Stimulated activated CD4-positive, alpha-beta T cell treated with anti-CD3 and anti-CD28 coated beads, Interleukin-1b, Interleukin-23, amount 100 ng/mL, for 4 hours (primary cell): ENCODE measurements around the gene CHST8.
"Not testable (repeated sequence)": the region's sequence is repeated elsewhere in the genome, so short reads cannot be mapped to it uniquely, and the experiment has no call there.

Source experiments
- DNase-seq, 2 donors: peaks; one replicate each; pipeline ENCODE4 v3.0.0-alpha.2; 2020; ENCODE audit warnings: low read depth in 2 of 2

Gene CHST8

DNA sequence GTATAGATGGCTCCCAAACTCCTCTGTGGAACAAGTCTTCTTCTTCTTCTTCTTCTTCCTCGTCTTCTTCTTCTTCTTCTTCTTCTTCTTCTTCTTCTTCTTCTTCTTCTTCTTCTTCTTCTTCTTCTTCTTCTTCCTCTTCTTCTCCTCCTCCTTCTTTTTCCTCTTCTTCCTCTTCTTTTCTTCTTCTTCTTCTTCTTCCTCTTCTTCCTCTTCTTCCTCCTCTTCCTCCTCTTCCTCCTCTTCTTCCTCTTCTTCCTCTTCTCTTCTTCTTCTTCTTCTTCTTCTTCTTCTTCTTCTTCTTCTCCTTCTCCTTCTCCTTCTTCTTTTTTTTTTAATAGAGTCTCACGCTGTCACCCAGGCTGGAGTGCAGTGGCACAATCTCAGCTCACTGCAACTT is 3.4 kb upstream of the CHST8 start:
- not testable (repeated sequence) for DNase-seq

GRCh38 chr19:33618884-33619283 is 2.9 kb upstream of the CHST8 start:
- no peak for DNase-seq

DNA sequence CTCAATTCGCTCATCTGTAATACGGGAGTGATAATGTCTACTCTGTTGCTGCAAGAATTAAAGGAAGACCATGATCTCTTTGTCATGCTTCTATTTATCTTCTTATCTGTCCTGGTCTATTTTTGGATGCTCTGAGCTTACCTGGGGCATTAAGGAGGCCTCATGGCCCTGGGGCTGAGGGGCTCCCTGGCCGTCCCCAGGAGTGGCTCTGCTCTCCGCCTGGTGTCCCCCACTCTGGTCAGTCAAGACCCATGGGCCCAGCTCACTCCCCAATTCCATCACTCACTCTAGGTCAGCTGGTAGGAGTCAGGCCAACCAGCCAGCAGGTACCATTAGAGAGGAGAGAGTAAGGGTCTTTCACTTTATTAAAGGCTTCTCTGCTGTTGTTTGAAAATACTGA is 1.1 kb upstream of the CHST8 start:
- no peak for DNase-seq

DNA sequence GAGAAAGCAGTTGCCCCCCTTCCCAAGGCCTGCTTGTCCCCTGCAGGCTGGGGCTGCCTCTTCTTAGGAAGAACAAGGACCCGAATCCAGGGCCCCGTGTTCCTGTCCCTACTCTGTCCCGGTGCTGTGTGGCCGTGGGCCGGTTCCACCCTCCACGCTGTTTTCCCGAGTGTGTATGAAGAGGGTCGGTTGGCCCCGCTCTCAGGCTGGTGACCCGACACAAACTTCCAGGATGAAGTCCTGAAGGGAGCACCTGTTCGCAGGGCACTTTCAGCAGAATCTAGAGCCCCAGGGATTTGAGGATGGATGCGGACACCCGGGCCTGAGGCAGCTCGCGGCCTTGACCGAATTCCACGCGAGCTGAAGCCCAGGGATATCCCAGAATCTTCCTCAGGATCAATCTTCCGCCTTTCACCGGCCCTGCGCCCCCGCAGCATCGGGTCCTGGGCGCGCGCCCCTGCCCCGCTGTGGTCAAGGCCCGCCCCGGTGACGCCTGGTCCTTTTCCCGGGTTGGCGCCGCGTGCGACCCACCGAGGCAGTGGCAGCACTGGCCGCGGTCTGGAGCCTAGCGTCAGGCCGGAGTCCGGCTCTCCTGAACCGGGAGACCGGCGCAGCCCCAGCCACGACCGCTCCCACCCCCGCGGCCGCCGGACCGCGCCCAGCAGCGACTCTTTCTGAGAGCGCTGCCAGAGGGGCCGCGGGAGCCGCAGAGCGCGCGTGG is 528 bp upstream of the CHST8 start:
- DNase-seq: no peak

DNA sequence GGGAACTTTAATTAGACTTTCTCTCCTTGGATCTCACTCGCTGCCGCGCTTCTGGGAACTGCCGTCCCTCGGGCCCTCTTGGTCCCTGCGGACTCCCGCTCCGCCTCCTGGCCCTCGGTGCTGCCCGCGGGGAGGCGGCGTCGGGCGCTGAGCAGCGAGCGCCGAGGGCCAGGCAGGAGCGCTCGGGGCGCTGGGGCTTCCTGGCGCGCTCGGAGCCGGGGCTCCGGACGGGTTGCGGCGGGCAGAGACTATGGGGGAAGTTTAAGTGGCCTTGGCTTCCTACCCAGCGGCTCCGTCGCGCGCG is 704 bp downstream of the CHST8 start:
- no peak for DNase-seq

- no peak for DNase-seq
Measured at GRCh38 chr19:33622809-33623511, 1.2 kb downstream of the CHST8 start.

DNA sequence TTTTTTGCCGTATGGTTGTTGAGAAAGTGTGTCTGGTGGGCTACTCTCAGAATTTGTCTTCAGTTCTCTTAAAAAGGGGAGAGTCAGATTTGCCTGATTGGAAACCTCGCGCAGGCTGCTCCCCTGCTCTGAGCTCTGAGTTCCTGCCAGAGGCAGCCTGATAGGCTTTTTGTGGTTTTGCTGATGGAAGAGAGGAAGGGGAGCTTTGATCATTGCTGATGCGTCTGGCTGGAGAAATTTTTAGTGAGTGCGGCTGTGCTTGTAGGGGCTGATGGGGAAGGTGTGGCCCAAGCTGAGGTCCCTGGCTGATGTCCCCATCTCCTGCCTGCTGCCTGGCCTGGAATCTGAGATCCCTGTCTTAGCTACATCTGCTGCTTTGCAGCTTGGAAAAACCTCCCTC is 2.8 kb downstream of the CHST8 start:
- no peak for DNase-seq

GRCh38 chr19:33627526-33627925 is 5.8 kb downstream of the CHST8 start:
- DNase-seq: no peak

- no peak for DNase-seq
Measured at GRCh38 chr19:33627962-33628839, 6.4 kb downstream of the CHST8 start.

DNA sequence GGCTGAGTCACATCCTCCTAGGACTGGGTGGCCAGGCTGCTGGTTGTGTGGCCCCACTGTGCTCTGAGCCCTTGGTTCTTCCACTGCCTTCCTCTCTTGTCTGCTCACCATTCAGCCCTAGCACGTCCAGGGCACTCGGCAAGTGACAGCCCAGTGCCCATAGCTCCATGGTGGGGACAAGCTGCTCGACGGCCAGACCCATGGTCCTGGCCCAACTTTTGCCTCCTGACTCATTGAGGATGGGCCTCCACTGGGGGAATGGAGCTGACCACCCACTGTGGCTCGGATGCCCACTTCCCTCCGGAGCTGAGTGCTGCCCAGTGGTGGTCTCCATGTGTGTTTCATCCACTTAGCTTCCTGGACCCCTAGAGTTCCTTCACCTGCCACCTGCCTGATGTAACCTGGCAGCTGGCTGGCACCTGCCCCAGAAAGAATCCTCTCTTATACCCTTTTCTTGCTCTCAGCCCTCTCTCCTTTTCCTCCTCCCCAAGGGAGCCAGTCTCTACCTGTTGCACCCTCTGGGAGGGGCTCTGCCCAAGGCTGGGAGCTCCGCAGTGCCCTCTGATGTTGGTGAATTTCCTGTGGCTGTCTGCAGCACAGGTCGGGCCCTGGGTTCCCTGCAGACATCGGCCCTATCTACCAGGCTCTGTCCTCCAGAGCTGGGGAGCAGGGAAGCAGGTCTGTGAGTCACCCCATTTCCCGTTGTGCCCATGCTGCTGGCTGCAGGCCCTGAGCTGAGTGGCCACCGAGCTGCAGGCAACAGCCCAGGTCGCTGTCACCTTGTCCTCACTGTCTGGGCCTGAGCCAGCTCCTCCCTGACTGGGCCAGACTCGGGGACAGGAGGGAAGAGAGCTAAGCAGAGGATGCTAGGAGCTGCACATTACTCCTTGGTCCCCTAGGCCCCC is 7.4 kb downstream of the CHST8 start:
- no peak for DNase-seq

DNA sequence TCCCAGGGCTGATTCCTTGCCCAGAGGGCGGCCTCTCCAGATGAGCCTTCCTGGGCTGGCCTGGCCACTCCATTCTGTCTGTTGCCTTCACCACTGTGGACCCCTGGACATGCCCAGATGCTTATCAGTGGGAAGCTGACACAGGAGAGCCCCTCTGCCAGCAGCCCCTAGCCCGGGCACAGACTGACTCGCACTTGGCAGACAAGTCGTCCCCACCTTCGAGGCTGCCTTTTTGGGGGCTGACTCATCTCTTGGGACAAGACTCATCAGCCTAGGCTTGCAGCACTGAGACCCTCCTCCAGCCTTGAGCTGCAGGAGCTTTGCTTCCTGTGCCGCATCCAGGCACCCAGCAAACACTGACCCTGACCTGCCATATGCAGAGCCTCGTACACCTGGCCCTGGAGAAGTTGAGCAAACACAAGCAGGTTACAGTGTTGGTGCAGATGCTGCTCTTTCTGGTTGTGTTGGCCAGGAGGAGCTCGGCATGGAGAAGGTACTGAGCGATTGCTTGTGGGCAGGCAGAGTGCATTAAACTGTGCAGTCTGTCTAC is 8.1 kb downstream of the CHST8 start:
- DNase-seq: no peak

DNA sequence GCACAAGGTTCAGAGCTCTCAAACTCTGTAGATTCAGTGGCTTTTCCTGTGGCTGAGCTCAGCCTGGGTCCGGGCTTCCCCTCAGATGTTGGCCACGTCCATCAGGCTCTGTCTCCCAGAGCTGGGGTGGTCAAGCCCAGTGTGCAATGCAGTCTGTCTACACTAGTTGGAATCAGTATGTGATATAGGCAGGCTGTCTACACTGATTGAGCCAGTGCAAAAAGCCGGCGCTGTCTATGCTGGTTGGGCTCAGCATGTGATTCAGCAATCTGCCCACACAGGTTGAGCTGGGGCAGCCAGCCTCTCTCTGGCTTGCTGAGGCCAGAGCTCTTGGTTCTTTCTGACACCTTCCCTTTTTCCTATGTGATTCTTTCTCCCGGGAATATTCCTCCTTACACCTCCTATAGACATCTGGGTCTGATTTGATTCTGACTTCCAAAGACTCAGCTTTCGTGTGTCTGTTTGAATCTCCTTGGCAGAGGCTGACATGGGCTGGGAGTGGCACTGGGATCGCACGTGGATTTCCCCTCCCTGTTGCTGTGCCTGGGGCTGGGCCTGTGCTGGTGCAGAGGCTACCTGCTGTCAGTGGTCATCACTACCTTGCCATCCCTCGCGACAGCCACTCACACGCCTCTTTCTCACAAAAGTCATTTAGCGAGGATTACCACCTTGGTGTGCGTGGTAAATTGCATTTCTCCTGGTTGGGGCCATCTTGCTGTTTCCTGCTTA is 9.3 kb downstream of the CHST8 start:
- no peak for DNase-seq

DNA sequence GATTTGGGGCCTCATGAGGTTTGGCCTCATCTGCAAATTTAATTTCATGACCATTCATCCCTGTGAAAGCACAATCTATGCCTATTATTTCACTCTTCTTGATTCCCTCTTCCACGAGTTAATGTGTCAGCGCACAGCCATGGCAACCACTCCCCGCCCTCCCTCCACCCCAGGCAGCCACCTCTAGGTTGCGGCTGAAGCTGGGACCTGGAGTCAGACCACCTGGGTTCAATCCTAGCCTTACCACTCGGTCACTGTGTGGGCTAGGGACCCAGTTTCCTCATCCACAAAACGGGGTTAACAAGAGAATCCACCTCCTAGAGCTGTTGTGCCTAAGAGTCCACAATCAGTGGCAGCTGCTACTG is 9.8 kb downstream of the CHST8 start:
- DNase-seq: no peak

- no peak for DNase-seq
Measured at GRCh38 chr19:33634361-33635091, 12.8 kb downstream of the CHST8 start.

DNA sequence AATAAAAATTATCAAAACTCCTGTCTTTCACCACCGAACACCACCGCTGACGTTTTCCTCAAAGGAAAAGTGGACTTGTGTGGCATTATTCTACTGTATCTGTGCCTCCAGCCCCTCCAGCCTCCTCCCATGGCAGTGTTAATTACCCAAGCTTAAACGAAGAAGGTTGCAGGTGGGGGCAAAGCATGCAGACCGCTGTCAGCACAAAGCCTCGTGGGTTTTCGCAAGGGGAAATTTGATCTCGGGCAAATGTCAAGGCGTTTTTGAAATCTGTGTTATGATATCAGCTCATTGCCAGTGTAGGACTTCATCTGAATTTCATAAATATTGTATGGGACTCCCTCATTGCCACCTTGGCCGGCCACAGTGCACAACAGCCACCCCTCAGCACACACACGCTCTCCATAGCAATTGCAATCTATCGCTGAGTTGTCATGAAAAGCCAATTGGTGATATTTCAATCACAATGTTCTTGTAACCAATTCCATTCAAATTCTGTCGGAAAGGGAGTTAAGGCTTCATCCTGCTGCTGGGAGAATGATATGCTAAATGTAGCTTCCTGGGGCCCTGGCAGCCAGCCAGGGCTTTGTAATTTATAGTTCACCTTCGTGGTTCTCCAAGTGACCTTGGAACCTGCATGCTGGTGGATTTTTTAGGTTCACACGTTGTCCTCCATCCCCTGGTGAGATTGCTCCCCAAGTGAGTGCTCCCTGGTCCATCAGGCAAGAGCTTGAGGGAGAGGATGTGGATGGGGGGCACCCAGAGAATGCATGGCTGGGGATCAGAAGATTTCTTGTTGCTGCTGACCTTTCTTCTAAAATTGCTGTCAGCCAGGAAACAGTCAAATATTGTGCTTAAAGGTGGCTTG is 16.6 kb downstream of the CHST8 start:
- DNase-seq: no peak

GRCh38 chr19:33639035-33639681 is 17.4 kb downstream of the CHST8 start:
- no peak for DNase-seq

- no peak for DNase-seq
Measured at GRCh38 chr19:33640773-33641172, 19.0 kb downstream of the CHST8 start.

DNA sequence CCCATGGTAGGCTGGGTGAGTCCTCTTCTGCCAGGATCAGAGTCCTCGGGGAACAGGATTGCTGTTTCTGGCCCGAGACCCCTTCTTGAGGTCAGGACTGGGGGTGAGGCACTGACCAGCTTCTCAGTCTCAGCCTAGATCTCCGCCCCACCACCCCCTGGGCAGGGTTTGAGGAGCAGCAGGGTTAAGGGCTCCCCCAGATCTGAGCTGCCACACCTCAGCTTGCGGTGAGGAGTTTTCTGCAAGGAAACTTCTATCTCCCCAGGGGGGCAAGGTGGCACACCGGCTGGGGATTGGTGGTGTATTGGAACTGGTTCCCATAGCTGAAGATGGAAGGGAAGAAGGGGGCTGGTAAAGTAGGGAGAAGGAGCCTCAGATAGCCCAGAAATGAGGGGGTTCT is 19.5 kb downstream of the CHST8 start:
- DNase-seq: no peak
